Lung (tissue), 12 donors: ENCODE data around the gene ID2. TPM values are rescaled to one million over a fixed set of nuclear protein-coding genes. Genes with fewer than 3 reads are reported as not detected.

Experiments
- ATAC-seq: fragments of 200-7000 bp; cut with Tn5 transposase; one replicate; pipeline ENCODE4 v1.9.1; 2020; ENCODE audit warnings: moderate number of reproducible peaks; ENCODE audit not compliant: insufficient read depth, low FRiP score
- DNase-seq, 3 donors: peaks; one replicate each; pipeline ENCODE4 v3.0.0-alpha.2; 2013 to 2017
- H3K27ac ChIP-seq, 2 donors: one replicate each; pipeline ENCODE4 v1.5.1; 2013; ENCODE audit warnings: mild to moderate bottlenecking in 2 of 2, moderate library complexity in 2 of 2, control low read depth in 1 of 2, inconsistent platforms in 1 of 2, low read depth in 1 of 2, low read length in 1 of 2
- H3K27me3 ChIP-seq, 3 donors: one replicate each; pipeline ENCODE4 v1.5.1; 2013; ENCODE audit warnings: low read length in 2 of 3; ENCODE audit not compliant: control insufficient read depth in 3 of 3, insufficient read depth in 3 of 3
- H3K36me3 ChIP-seq, 4 donors: one replicate each; pipeline ENCODE4 v1.5.1; 2013; ENCODE audit warnings: low read length in 4 of 4, mild to moderate bottlenecking in 1 of 4, moderate library complexity in 1 of 4; ENCODE audit not compliant: control insufficient read depth in 4 of 4, insufficient read depth in 4 of 4
- H3K4me1 ChIP-seq, 5 donors: one replicate each; pipeline ENCODE4 v1.5.1; 2013; ENCODE audit warnings: low read length in 5 of 5, mild to moderate bottlenecking in 2 of 5, moderate library complexity in 1 of 5; ENCODE audit not compliant: control insufficient read depth in 5 of 5, insufficient read depth in 5 of 5
- H3K4me3 ChIP-seq: one replicate; pipeline ENCODE4 v1.5.1; 2013; ENCODE audit warnings: mild to moderate bottlenecking, control low read depth, moderate library complexity
- H3K9ac ChIP-seq, 2 donors: one replicate each; pipeline ENCODE4 v1.5.1; 2013; ENCODE audit warnings: low read length in 2 of 2, control low read depth in 1 of 2; ENCODE audit not compliant: insufficient read depth in 1 of 2
- H3K9me3 ChIP-seq, 4 donors: one replicate each; pipeline ENCODE4 v1.5.1; 2013; ENCODE audit warnings: low read length in 3 of 4, mild to moderate bottlenecking in 1 of 4, moderate library complexity in 1 of 4; ENCODE audit not compliant: control insufficient read depth in 4 of 4, insufficient read depth in 3 of 4
- CTCF ChIP-seq: IDR thresholded peaks from 2 replicates; pipeline ENCODE4 v1.5.1; 2012; ENCODE audit warnings: mild to moderate bottlenecking; ENCODE audit errors: control extremely low read depth, extremely low read depth
- WGBS, 2 donors: extraction: QIAGEN DNeasy Blood & Tissue Kit; methylation state at CpG; one replicate each; pipeline ENCODE4 v1.1.7; 2013; 5-methylcytosine and 5-hydroxymethylcytosine counted together
- polyA plus RNA-seq, 2 donors: library from polyadenylated mRNA; stranded (reverse); fragments of 200-250 nt; gene quantifications; one replicate each; pipeline ENCODE4 v1.2.1, GENCODE V29; 2013
- total RNA-seq, 2 donors: library from RNA; depleted of rRNA in 1 of 2; stranded (reverse); fragments of >200 nt in 1 of 2; gene quantifications; one replicate each; pipeline ENCODE4 v1.2.1, GENCODE V29; 2014 to 2021
- donor health status: control.
- donor health status: control.
- donor health status: Bipolar disorder and iron deficiency.
- donor health status: healthy.
- donor health status: DM: yes; HTN: yes; CAD: no.

ID2 gene
- total and polyA plus RNA-seq, 4 donors, result 67.9 to 227 (median 133) TPM

- WGBS, 2 donors, result 94 to 95% methylated on average over 51 of the region's 51 CpGs
- DNase-seq (no peak), ATAC-seq (no peak)
- H3K9me3 ChIP-seq, result peaks cover 0 to 4% (median 0%) of the 10 kb centered on the region in 4 donors
- no peak overlapping the region for H3K27ac ChIP-seq
- no peaks in the 10 kb centered on the region for H3K36me3 ChIP-seq
- peaks cover 0 to 34% (median 5%) of the 10 kb centered on the region in 5 donors for H3K4me1 ChIP-seq
- H3K4me3 ChIP-seq, result no peak overlapping the region
- TF ChIP-seq CTCF, result no peak
- no peak overlapping the region for H3K9ac ChIP-seq
- no peaks in the 10 kb centered on the region for H3K27me3 ChIP-seq
Observed at GRCh38 chr2:8645176-8645831, 36.6 kb upstream of the ID2 start.

DNA sequence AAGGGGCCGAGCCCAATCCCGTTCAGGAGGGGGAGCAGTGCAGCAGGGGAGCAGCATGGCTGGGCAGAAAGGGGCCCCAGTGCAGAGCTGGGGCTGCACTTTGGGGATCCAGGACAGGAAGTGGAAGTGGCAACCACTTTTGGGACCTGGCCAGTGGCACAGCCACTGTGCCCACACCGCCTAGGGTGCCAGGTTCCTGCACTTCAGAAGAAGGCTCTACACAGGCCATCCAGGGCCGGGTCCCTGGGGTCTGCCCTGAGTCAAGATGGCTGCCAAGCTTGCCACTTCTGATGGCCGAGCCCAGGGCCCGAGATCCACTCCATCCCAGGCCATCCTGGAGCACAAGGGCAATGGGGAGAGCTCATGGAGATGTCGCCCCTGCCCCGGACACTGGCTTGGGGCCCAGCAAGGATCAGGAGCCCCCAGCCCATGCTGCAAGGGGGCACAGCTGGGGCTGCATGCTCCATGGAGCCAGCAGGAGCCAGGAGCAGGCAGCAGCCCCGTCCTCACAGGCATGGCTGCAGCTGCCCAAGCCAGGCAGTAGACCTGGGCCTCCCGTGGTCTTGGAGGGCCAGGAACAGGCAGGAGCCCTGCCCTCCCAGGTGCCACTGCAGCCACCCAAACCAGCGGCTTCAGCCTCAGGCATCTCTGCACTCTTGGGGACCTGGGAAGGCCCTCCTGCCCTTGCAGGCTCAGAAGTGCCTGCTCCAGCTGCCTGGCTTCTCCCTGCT lies 35.0 kb upstream of the ID2 start:
- Histone ChIP-seq H3K9me3 (peaks cover 0 to 4% (median 0%) of the 10 kb centered on the region in 4 donors), H3K4me1 (peaks cover 0 to 18% (median 2%) of the 10 kb centered on the region in 5 donors), H3K4me3 (no peak overlapping the region), H3K9ac (no peak overlapping the region), H3K36me3 (no peaks in the 10 kb centered on the region), H3K27me3 (no peaks in the 10 kb centered on the region), H3K27ac (no peak overlapping the region)
- WGBS, 2 donors, result 94 to 96% methylated on average over 11 of the region's 11 CpGs
- TF ChIP-seq CTCF, result no peak
- DNase-seq (no peak), ATAC-seq (no peak)

- no peak overlapping the region for H3K4me3 ChIP-seq
- H3K36me3 ChIP-seq, result no peaks in the 10 kb centered on the region
- WGBS, 2 donors, result 100% methylated on average over 1 of the region's 1 CpG
- DNase-seq (no peak), ATAC-seq (no peak)
- no peak for TF ChIP-seq CTCF
- peaks cover 0 to 4% (median 0%) of the 10 kb centered on the region in 4 donors for H3K9me3 ChIP-seq
- no peaks in the 10 kb centered on the region for H3K27me3 ChIP-seq
- H3K27ac ChIP-seq, result no peak overlapping the region
- peaks cover 0 to 12% (median 2%) of the 10 kb centered on the region in 5 donors for H3K4me1 ChIP-seq
- no peak overlapping the region for H3K9ac ChIP-seq
Observed at GRCh38 chr2:8647462-8647857, 34.4 kb upstream of the ID2 start.
